NCI-H1930 (cell line): ENCODE measurements around the gene LASP1.
A peak's percentile ranks its signal among the peaks of the same experiment; 100 is the strongest.

Source experiments
- DNase-seq, 2 experiments: peaks; one replicate each; lab custom pipeline; 2025; lab: John Stamatoyannopoulos, UW

LASP1 gene

DNA sequence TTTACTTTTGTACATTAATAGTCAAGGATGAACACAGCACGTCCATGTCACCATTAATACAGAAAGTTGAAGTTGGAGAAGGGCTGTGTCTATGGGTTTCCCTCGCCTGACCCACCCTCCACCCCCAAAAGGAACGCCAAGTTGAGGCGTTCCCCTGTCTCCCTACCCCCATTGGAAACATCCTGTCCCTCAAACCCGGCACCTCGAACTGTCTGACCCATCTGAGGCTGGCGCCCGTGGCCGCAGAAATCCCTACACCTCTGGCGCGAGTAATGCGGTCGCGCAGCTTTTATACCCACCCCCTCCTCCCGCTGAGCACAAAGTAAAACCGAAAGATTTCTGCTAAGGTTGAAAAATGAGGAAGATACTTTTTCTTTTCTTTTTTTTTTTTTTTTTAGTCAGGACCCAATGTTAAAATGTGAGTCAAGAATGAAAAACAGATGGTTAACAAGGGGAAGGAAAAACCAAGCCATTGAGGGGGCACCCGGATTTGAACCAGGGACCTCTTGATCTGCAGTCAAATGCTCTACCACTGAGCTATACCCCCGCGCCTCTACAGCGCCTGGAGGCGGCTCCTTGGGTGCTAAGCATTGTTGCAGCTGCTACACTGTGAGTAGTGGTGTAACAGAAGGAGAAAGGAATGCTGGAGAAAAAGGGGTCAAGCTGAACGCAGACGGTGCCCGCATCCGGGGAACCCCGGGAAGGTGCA lies 887 bp upstream of the LASP1 start:
- peak; percentile 71 to 78 for DNase-seq

DNA sequence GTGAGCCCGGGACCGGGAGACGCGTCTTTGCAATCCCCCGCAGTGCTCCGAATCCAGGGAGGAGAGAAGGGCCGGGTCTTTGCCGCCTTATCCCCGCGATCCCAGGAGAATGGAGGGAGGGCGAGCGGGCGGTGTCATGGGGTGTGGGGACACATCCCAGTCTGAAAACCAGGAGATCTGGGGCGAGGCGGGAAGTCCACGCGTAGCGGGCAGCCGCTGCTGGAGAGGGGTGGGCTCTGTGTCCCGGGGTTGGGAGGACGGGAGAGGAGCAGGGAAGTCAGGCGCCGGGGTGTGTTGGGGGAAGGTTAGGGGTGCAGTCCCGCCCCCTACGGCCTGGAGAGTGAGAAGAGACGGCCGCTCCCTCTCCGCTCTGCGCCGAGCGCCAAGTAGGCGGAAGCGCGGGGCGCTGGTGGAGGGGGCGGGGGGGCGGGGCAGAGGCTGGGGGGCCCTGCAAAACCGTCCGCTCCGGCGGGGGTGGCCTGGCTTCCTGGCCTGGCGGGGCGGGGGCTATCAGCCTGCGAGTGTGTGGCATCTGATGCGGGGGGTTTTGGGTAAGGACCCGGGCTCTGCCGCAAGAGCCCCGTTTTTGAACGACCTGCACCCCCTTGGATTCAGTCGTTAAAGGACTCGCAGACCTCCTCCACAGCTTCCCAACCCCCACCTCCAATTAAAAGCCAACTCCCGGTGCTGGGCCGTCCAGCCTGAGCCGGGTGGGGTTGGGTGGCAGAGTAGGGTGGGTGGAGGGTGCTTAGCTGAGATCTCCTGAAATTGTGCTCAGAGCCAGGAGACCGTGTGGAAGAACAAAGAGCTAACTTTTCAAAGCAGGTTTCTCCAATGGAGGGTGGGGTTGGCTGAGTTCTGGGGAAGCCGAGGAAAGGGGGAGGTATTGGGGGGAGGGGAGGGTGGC lies 654 bp downstream of the LASP1 start:
- no peak for DNase-seq

DNA sequence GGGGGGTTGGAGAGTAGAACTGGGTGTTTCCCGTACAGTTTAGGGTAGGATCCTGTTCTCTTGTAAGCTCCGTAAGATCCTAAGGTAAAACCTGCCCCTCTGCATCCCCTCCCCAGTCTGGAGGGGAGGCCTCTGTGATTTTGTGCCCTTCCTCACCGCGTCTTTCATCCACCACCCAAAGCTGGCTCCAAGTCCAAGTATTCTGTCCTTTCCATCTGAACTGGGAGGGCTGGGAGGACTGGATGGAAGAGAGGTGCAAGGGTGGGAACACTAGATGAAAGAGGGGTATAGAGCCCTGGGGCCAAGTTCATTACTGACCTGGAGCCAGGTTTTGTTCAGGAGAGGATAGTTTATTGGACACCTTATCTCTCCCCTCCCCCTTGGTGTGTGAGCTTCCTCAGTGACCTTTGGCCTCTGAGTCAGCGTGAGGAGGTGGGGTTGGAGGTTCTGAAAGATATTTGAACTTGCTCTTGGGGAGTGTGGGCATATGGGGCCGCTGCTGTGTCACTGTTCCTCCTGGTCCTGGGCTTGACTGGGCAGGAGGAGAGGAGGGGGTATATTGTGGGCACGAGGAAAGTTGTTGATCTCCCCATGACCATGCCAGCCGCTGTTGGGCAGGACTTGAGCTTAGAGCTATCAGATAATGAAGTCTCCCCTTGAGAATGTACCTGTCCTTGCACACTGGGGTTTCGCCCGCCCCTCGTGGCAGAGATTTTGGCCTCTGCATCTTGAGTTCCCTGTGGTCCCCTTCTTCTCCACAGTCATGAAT lies 1.6 kb downstream of the LASP1 start:
- no peak for DNase-seq

DNA sequence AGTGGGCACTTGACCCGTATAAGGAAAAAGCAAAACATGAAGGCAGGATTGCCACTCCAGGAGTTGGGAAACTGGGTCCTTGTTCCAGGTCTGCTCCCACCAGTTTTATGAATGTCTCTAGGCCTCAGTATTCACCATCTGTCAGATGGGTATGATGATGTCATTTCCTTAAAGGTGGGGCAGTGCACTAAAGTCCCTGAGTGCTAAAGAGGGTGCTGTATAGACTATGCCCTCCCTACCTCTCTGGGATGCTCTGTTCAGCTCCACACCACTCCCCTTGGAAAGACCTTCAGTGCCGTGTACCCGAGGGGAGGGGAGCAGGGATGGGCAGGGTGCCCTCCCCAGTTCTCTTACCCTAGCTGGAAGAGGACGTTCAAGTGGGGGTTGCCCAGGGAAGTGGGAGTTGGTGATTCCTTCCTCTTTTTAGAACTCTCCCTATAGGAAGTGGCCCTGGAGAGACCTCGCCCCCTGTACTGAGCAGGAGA lies 2.2 kb downstream of the LASP1 start:
- no peak for DNase-seq

DNA sequence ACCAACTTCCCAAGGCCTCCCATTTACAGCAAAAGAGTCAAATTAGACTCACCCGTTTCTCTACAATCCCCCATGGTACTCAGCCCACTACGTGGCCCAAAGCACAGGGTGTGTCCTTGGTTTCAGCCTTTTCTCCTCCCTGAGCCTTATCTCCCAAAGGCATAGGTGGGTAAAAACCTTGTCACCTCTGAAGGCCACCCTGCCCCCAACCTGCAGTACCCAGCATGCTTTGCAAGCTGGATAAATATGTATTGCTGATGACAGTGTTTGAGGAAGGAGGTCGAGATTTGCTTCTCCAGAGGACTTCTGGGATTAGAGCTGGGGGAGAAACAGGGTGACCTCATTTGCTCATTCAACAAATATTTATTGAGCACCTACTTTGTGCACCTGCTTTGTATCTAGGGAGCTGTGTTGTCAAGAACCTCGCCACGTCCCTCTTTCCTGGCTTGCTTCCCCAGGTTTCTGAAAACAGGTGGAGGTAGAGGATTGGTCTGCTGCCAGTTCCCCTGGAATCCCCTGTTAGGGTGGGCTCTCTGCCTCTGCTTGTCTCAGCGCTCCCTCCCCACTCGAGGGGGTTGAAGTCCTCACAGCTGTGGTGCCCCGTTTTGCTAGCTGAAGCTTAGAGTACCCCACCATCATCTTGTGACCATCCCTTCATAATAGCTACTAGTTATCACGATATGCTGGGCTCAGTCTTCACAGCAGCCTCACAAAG lies 3.0 kb downstream of the LASP1 start:
- no peak for DNase-seq

DNA sequence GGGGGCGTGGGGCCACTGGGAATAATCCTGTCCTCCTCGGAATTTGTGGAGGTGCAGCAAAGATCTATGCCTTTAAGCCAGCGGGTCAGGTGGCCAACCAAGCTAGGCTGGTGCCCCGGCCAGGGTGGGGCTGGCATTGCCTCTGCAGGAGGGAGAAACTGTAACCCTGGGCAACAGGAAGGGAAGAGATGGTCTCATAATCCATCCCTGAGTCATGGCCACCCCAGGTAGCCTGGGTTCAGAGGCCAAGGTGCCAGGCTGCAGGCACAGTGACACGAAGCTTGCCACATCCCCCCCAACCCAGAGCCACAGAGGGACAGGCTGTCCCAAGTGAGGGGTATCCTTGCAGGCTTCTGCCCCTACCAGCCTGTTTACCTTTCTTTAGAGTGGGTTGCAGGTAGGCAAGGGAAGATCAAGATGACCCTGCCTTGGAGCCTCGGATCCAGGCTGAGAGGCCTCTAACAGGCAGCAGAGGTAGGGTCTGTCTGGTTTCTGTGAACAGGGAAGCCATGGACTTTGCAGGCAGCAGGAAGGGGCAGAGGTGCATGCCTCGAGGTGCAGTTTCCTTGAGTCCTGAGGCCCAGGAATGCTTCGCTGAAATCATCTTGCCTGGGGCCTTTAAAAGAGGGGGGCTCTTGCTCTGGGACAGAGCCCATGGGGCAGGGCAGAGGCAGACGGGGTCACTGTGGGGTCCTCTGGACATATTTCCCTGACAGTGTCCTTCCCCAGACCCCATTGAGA lies 4.0 kb downstream of the LASP1 start:
- no peak for DNase-seq

DNA sequence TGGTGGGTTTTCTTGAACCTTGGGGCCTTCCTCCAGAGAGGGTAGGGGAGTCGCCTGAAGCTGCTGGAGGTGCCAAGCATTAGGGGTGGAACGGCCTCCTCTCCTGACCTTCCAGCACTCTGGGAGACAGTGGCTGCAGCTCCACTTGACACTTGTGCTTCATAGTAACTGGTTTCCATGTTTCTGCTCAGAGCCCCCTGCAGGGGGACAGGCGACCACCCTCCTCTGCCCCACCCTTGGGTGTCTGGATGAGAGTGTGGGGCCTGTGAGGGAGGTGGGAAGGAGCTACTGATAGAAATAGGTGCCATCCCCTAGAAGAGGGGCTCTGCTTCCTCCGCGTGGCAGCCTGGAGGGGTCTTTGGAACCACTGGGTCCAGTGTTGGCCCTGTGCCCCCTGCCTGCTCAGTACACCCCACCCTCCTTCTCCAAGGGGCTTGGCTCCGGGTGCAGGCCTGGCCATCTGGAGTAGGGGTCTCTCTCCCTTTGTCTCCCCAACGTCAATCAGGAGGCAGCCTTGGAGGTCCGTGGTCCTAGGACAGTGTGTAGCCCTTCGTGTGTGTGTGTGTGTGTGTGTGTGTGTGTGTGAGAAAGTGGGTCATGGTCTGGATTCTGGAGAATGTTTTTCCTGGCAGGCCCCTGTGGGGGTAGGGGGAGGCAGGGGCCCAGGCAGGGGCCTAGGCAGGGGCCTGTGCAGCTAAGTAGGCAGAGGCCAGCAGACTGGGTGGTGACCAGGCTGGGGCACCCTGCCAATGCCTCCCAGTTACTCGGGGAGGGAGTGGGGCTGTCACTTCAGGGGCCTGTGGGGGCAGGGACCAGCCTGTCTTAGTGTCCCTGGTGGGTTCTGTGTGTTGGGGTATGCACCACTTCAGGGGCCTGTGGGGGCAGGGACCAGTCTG lies 4.9 kb downstream of the LASP1 start:
- DNase-seq = no peak

DNA sequence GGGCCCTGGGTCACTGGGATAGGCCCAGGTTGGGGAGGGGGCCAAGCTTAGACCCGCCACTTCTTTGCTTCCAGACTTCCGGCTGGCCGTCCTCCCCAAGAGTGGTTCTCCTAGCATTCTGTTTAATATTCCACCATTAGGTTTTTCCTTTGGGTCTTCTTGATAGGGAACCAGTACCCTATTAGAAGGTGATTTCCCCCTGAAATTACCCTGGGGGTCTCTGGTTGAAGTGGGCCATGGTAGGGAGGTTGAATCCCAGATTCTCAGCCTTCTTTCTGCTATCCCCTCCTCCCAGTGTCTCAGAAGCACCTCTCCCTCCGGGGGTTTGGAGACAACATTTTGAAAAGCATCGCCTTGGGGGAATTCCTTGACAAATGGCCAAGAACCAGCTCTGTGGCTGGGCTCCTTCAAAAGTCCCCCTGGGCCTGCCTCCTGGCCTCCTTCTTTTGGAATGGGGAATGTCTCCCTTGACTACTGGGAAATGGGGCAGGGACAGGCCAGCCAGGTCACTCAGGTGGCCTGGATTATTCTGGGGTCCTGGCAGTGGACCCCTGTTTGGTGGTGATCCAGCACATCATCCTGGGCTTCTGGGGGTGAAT lies 5.7 kb downstream of the LASP1 start:
- DNase-seq = no peak

DNA sequence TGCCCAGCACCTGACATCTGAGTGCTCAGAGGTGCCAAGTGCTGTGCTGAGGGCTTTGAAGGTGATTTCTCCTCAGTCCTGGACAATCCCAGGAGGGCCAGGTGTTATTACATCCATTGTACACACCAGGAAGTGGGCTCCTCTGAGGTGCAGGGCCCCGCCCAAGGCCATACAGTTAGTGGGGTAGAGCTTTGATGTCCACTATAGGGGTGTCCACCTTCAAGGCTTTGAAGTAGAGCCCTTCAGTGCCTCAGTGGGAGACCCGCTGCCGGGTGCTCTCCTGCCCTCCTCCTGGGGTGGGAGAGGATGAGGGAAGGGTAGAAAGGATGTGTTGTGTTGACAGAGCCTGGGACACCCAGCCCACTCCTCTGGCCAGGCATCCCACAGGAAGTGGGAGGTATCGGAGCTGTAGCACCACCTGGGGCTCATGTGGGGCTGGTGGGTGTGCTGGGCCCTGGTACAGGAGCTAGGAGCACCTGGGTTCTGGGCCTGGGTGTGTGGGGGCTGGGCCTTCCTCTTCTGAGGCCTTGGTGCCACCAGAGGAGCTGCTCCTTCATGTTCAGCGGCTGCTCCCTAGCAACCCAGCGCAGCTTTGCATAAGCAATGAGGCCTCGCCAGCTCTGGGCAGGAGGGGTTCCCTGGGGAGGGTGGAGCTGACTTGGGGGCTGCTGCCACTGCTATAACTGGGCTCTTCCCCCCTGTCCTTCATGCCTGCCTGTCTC lies 7.4 kb downstream of the LASP1 start:
- DNase-seq = no peak

DNA sequence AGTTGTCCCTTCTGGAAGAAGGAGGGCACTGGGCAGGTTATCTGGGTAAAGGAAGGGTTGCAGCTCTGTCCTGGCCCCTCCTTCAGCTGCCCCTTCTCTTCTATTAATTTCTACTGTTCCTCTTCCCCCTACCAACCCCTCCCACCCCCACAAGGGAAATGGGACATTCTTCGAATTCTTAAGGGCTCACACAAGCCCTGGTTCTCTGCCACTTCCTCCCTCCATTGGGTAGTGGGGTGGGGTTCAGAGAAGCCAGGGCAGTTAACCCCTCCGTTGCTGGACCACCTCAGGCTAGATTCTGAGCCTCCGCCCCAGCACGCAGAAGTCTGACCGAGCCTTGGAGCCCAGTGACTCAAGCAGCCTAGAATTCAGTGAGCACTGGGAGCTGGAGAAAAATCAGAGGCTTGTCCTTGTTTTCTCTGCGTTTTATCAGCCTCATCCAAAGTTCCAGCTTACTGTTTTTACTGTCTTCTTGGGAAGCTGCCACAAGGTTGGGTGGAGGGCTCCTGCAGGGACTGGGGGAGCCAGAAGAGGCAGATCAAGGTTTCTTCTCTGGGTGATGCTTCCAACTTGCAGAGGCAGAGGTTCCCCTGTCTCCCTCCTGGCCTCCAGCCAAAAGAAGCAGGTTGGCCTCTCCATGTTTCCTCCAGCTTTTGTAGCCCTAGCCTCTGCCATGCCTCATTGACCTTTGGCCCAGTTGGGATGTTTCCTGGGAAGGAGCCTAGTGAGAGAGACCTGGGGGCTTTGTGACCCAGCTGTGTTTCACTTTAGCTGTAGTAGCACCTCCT lies 10.2 kb downstream of the LASP1 start:
- DNase-seq = no peak

DNA sequence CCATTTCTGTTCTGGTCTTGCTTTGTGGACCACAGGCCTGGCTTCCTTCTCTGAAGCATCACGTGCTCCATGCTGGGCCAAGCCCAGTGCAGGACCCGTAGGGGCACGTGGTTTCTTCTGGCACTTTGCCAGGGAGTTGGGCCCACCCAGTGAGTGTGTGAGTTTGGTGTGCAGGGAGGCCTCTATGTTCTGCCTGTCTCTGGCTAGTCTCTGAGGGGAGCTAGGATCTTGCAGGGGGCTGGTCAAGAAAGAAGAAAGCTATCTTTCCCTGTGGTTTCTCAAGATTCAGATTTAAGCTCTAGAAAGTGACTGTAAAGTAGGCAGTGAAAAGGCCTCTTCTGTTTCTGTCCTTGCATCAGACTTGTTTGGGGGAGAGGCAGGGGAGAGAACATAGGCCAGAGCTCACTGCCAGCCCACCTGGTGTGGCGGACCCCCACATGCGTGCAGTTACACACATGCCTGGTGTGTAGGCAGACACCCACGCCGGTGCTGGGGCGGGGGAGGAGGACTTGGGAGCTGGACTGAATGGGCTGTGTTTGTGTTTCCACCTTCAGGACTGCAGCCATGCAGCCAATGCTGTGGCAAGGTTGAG lies 11.8 kb downstream of the LASP1 start:
- no peak for DNase-seq

DNA sequence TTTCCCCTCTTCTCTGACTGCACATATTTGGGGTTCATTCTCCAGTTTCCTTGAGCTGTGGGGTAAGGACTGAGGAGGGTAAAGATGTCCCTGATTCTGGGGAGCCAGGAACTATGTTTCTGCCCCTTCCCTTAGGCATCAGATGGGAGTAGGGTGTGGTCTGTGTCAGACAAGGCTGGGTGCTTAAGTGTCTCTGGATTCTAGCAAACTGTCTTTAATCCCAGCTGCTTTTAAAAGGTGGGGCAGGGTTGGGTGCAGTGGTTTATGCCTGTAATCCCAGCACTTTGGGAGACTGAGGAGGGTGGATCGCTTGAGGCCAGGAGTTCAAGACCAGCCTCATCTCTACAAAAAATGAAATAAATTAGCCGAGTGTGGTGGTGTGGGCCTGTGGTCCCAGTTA lies 13.0 kb downstream of the LASP1 start:
- DNase-seq = no peak

DNA sequence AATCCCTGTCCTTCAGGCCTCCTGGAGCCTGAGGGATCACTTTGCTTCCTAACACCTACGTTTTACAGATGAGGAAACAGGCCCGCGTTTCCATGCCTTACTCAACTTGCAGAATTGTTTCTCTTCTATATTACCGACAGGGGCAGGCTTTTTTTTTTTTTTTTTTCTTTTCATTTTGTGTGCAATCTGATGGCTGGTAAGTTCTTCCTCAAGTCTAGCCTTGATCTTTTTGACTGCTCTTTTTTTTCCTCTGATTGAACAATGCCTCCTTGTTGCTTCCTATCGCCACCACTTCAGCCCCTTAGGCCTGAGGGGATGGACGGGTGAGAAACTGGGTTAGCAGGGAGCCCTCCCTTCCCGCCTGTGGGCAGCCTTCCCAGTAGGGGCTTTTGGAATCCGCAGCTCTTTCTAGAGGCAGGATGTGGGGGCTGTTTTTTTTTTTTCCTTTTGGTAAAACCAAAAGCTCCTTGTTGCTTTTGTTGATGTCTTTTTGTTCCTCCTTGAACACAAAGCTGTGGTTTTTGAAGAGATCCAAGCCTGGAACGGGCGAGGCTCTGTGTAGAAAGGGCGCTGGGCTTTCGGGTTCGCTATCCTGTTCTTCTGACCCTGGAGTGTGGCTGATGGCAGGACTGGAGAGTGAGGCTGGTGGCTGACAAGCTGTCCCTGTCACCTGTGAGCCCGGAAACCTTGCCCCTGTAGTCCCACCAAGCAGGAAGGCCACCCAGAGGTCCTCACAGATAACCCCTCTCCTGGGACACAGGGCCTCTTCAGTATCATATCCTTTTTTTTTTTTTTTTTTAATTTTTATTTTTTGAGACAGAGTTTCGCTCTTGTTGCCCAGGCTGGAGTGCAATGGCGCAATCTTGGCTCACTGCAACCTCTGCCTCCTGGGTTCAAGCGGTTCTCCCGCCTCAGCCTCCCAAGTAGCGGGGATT lies 14.0 kb downstream of the LASP1 start:
- DNase-seq = no peak

DNA sequence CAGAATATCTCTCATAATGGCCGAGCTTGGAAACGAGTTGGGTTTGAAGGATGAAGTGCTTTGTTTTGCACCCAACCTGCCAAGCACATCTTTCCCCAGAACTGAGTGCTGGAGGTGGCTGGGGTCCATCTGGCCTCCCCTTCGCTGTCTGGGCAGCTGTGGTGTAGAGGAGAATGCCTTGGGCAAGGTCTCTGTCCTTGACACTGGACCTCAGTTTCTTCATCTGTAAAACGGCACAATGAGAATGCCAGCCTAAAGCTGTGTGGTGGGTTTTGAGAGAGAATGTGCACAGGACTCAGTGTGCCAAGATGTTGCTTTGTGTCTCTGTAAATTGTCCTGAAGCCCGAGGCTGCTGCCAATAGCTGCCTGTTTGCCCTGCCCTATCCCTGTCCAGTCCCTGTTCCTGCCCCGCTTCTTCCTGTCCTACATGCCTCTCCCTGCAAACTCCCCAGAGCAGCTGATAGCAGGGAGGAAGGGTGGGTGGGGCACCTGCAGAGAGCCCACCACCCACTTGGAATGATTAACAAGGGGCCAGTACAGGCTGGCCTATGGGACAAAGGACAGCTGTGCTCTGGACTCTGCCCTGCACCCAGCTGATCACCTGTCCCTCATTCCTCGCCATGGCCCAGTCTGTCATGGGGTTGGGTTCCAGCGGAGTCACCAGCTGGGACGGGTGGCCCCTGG lies 15.3 kb downstream of the LASP1 start:
- DNase-seq = no peak

DNA sequence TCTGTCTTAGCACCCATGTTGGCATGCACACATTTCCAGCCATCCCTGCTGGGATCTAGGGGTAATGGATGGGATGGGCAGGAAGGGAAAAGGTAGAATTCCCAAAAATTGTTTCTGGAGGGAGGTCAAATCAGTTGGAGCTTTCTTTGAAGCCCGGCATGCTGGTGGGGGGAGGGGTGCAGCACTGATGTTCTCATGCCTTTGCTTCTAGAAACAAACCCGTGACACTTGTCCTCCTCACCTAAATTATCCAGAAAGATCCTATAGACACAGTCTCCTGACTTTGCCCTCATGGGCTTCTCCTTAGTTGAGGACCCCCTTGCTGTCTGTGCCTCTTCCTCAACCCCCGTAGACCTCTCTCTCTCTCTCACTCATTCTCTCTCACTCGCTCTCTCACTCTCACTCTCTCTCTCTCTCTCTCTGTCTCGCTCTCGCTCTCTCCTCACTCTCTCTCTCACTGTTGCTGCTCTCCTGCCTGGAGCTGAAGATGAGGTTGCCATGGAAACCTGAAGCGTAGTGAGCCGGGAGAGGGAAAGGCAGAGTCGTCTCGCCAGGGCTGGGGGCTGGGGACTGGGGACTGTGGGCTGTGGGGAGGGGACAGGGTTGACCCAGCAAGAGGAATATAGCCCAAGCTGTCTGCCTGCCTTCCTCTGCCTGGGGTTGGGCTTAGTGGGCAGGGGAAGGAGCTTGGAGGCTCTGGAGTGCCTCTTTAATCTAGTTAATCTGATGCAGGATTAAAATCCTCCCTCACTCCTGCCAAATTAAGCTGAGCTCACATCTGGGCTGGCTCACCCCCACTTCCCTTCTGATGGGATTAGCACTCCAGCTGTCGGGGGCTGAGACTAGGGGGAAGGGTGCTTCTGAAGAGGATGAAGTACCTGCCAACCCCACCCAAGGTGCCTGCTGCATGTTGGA lies 16.1 kb downstream of the LASP1 start:
- DNase-seq = no peak
